C4-2B (cell line): Measurements from ENCODE around the gene ADAMTS10.

Experiments used
- CTCF ChIP-seq: fragments of 450-650 bp; conservative IDR thresholded peaks from 2 replicates; pipeline ENCODE4 v1.5.1; 2017; ENCODE audit warnings: mild to moderate bottlenecking
- ZFX ChIP-seq: fragments of 450-650 bp; IDR thresholded peaks from 2 replicates; pipeline ENCODE4 v1.6.1; 2017

GRCh38 chr19:8643860-8644653 lies 33.5 kb upstream of the ADAMTS10 start:
- TF ChIP-seq CTCF, result no peak
- TF ChIP-seq ZFX, result no peak
